HG02884 (cell line): Measurements from ENCODE around the gene PCSK6.

Source experiments
- ATAC-seq: cut with Tn5 transposase; IDR thresholded peaks from one replicate; pipeline ENCODE4 v1.9.1; 2021; ENCODE audit warnings: mild to moderate bottlenecking, moderate library complexity; ENCODE audit not compliant: unreplicated experiment

The PCSK6 gene

GRCh38 chr15:101483462-101483861, 6.0 kb downstream of the PCSK6 start:
- ATAC-seq = no peak

GRCh38 chr15:101482526-101483371, 6.8 kb downstream of the PCSK6 start:
- no peak for ATAC-seq

- ATAC-seq = no peak
Measured at GRCh38 chr15:101481917-101482525, 7.5 kb downstream of the PCSK6 start.

GRCh38 chr15:101481381-101481705, 8.2 kb downstream of the PCSK6 start:
- no peak for ATAC-seq

GRCh38 chr15:101480613-101481380, 8.7 kb downstream of the PCSK6 start:
- no peak for ATAC-seq

GRCh38 chr15:101479851-101480612, 9.5 kb downstream of the PCSK6 start:
- ATAC-seq = no peak

GRCh38 chr15:101479342-101479845, 10.1 kb downstream of the PCSK6 start:
- no peak for ATAC-seq

GRCh38 chr15:101478701-101479341, 10.7 kb downstream of the PCSK6 start:
- no peak for ATAC-seq

- ATAC-seq = no peak
Measured at GRCh38 chr15:101477851-101478362, 11.6 kb downstream of the PCSK6 start.

GRCh38 chr15:101476756-101477155, 12.8 kb downstream of the PCSK6 start:
- no peak for ATAC-seq

GRCh38 chr15:101474983-101475382, 14.5 kb downstream of the PCSK6 start:
- no peak for ATAC-seq

- no peak for ATAC-seq
Measured at GRCh38 chr15:101474233-101474632, 15.3 kb downstream of the PCSK6 start.

- no peak for ATAC-seq
Measured at GRCh38 chr15:101472033-101472432, 17.5 kb downstream of the PCSK6 start.

- no peak for ATAC-seq
Measured at GRCh38 chr15:101470548-101471239, 18.8 kb downstream of the PCSK6 start.

GRCh38 chr15:101469520-101470288, 19.8 kb downstream of the PCSK6 start:
- no peak for ATAC-seq

GRCh38 chr15:101466188-101466587, 23.3 kb downstream of the PCSK6 start:
- ATAC-seq = no peak

GRCh38 chr15:101464999-101465669, 24.4 kb downstream of the PCSK6 start:
- ATAC-seq = no peak

- ATAC-seq = no peak
Measured at GRCh38 chr15:101464256-101464998, 25.1 kb downstream of the PCSK6 start.
